Skeletal muscle tissue (tissue), 4 donors: Measurements from ENCODE around the gene AGO1. TPM values are rescaled to one million over a fixed set of nuclear protein-coding genes. Genes with fewer than 3 reads are reported as not detected.
"Not testable (repeated sequence)": the region's sequence is repeated elsewhere in the genome, so short reads cannot be mapped to it uniquely, and the experiment has no call there.

ENCODE experiments used
- H3K27ac ChIP-seq: one replicate; pipeline ENCODE4 v1.7.0; 2013; ENCODE audit warnings: mild to moderate bottlenecking, low read depth, low read length, inconsistent platforms
- H3K27me3 ChIP-seq, 3 donors: one replicate each; pipeline ENCODE4 v1.7.0; 2013; ENCODE audit warnings: low read length in 3 of 3; ENCODE audit not compliant: control insufficient read depth in 3 of 3, insufficient read depth in 3 of 3
- H3K36me3 ChIP-seq, 3 donors: one replicate each; pipeline ENCODE4 v1.7.0; 2013; ENCODE audit warnings: low read length in 3 of 3; ENCODE audit not compliant: control insufficient read depth in 3 of 3, insufficient read depth in 3 of 3
- H3K4me1 ChIP-seq, 3 donors: one replicate each; pipeline ENCODE4 v1.7.0; 2013; ENCODE audit warnings: low read length in 3 of 3, mild to moderate bottlenecking in 3 of 3; ENCODE audit not compliant: control insufficient read depth in 3 of 3, insufficient read depth in 3 of 3
- H3K4me3 ChIP-seq, 3 donors: one replicate each; pipeline ENCODE4 v1.7.0; 2013; ENCODE audit warnings: low read length in 3 of 3
- H3K9ac ChIP-seq, 3 donors: one replicate each; pipeline ENCODE4 v1.7.0; 2013; ENCODE audit warnings: low read length in 3 of 3, mild to moderate bottlenecking in 3 of 3, moderate library complexity in 2 of 3, low read depth in 1 of 3
- H3K9me3 ChIP-seq, 3 donors: one replicate each; pipeline ENCODE4 v1.7.0; 2013; ENCODE audit warnings: low read length in 3 of 3; ENCODE audit not compliant: control insufficient read depth in 3 of 3
- total RNA-seq: library from RNA; depleted of rRNA; stranded (reverse); fragments of >200 nt; gene quantifications from one replicate; pipeline ENCODE4 v1.2.3, GENCODE V29; 2014
- donor health status: Osteomylitis.

Gene AGO1
- total RNA-seq, 1 donor from 2014 or later, result 5.7 TPM

GRCh38 chr1:35958558-35958957 lies 75.5 kb downstream of the AGO1 start:
- H3K36me3 ChIP-seq, result no peaks in the 10 kb centered on the region
- H3K9ac ChIP-seq, result no peak overlapping the region
- no peaks in the 10 kb centered on the region for H3K27me3 ChIP-seq
- no peaks in the 10 kb centered on the region for H3K9me3 ChIP-seq
- no peak overlapping the region for H3K27ac ChIP-seq
- H3K4me3 ChIP-seq, result no peak overlapping the region
- no peaks in the 10 kb centered on the region for H3K4me1 ChIP-seq

GRCh38 chr1:35959304-35959703 lies 76.3 kb downstream of the AGO1 start:
- Histone ChIP-seq H3K36me3 (no peaks in the 10 kb centered on the region), H3K9ac (no peak overlapping the region), H3K27me3 (no peaks in the 10 kb centered on the region), H3K4me1 (no peaks in the 10 kb centered on the region), H3K9me3 (no peaks in the 10 kb centered on the region), H3K27ac (no peak overlapping the region), H3K4me3 (no peak overlapping the region)

GRCh38 chr1:35962952-35963351 lies 79.9 kb downstream of the AGO1 start:
- no peak overlapping the region for H3K4me3 ChIP-seq
- no peak overlapping the region for H3K9ac ChIP-seq
- no peaks in the 10 kb centered on the region for H3K27me3 ChIP-seq
- peaks cover 0 to 3% (median 0%) of the 10 kb centered on the region in 3 donors for H3K36me3 ChIP-seq
- no peaks in the 10 kb centered on the region for H3K9me3 ChIP-seq
- no peaks in the 10 kb centered on the region for H3K4me1 ChIP-seq
- H3K27ac ChIP-seq, result no peak overlapping the region

GRCh38 chr1:35964277-35964676 lies 81.3 kb downstream of the AGO1 start:
- not testable (repeated sequence) for H3K27me3 ChIP-seq, H3K27ac ChIP-seq, H3K9me3 ChIP-seq, H3K9ac ChIP-seq, H3K4me3 ChIP-seq, H3K4me1 ChIP-seq, H3K36me3 ChIP-seq

- H3K36me3 ChIP-seq, result peaks cover 0 to 13% (median 9%) of the 10 kb centered on the region in 3 donors
- no peak overlapping the region for H3K4me3 ChIP-seq
- H3K27ac ChIP-seq, result no peak overlapping the region
- no peak overlapping the region for H3K9ac ChIP-seq
- H3K9me3 ChIP-seq, result no peaks in the 10 kb centered on the region
- no peaks in the 10 kb centered on the region for H3K4me1 ChIP-seq
- no peaks in the 10 kb centered on the region for H3K27me3 ChIP-seq
These were observed 85.4 kb downstream of the AGO1 start for GRCh38 chr1:35968396-35968795.

- Histone ChIP-seq H3K36me3 (peaks cover 2 to 16% (median 14%) of the 10 kb centered on the region in 3 donors), H3K27me3 (no peaks in the 10 kb centered on the region), H3K4me1 (no peaks in the 10 kb centered on the region), H3K9me3 (no peaks in the 10 kb centered on the region), H3K4me3 (no peak overlapping the region), H3K9ac (no peak overlapping the region), H3K27ac (no peak overlapping the region)
These were observed 88.6 kb downstream of the AGO1 start for GRCh38 chr1:35971601-35972000.

- not testable (repeated sequence) for H3K9ac ChIP-seq, H3K4me1 ChIP-seq, H3K4me3 ChIP-seq, H3K27me3 ChIP-seq, H3K27ac ChIP-seq, H3K9me3 ChIP-seq
- H3K36me3 ChIP-seq, result peaks cover 2 to 16% (median 14%) of the 10 kb centered on the region in 3 donors
These were observed 89.6 kb downstream of the AGO1 start for GRCh38 chr1:35972631-35973030.

GRCh38 chr1:35980090-35980489 lies 97.1 kb downstream of the AGO1 start:
- no peaks in the 10 kb centered on the region for H3K9me3 ChIP-seq
- no peak overlapping the region for H3K27ac ChIP-seq
- no peak overlapping the region for H3K9ac ChIP-seq
- no peaks in the 10 kb centered on the region for H3K27me3 ChIP-seq
- no peak overlapping the region for H3K4me3 ChIP-seq
- peaks cover 0 to 8% (median 0%) of the 10 kb centered on the region in 3 donors for H3K36me3 ChIP-seq
- H3K4me1 ChIP-seq, result no peaks in the 10 kb centered on the region

Other genes with a start within 250 kb of the AGO1 start
- 11.5 TPM for gene PSMB2, start 241.7 kb upstream of the AGO1 start, total RNA-seq
- gene C1orf216, start 164.3 kb upstream of the AGO1 start, total RNA-seq, result 10.4 TPM
- 1.6 TPM for gene CLSPN, start 113.2 kb upstream of the AGO1 start, total RNA-seq
- 17.7 TPM for gene AGO4, start 75.2 kb upstream of the AGO1 start, total RNA-seq
- gene AGO3, start 47.9 kb downstream of the AGO1 start, total RNA-seq, result 13.0 TPM
- gene TEKT2, start 200.9 kb downstream of the AGO1 start, total RNA-seq, result 2.1 TPM
- 21.4 TPM for gene ADPRS, start 205.7 kb downstream of the AGO1 start, total RNA-seq
- 11.0 TPM for gene COL8A2, start 242.0 kb downstream of the AGO1 start, total RNA-seq